Amygdala (tissue), 56 donors: ENCODE data around the gene C19orf53.
"Not testable (repeated sequence)": the region's sequence is repeated elsewhere in the genome, so short reads cannot be mapped to it uniquely, and the experiment has no call there.

Experiments
- DNase-seq, 56 donors: peaks; one replicate each; lab custom pipeline; 2025; lab: John Stamatoyannopoulos, UW

C19orf53 gene

DNA sequence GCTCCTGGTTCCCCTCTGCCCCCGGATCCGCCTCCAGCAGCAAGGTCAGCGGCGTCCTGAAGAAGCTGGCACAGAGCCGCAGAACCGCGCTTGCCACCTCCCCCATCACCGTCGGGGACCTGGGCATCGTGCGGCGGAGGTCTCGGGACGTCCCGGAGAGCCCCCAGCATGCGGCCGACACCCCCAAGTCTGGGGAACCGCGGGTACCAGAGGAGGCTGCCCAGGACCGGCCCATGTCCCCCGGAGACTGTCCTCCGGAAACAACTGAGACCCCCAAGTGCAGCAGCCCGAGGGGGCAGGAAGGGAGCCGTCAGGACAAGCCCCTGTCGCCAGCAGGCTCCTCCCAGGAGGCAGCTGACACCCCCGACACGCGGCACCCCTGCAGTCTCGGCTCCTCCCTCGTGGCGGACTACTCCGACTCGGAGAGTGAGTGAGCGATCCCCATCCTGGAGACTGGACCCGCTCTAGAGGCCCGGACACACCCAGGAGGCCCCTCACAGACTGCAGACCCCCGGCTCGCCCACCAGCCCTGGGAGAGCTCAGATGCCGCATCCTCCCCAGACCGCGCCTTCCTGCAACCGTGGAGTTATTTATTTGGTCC lies 11.5 kb upstream of the C19orf53 start:
- no peak for DNase-seq

DNA sequence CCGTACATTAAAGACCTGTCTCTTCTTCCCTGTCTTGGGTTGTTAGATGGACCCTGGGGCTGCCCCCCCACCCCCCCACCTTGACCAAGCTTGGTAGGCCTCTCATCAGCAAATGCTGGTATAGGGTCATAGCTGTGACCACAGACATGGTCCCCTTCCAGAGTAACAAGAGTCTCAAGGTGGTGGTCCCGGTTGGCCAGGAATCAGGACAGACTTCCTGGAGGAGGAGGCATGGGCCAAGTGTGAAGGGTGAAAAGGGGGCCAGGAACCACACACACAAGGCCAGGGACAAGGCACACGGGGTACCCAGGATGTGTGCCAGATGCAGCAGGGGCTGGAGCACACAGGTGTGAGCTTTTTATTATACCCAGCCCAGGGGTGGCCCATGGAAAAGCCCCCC lies 11.0 kb upstream of the C19orf53 start:
- no peak for DNase-seq

DNA sequence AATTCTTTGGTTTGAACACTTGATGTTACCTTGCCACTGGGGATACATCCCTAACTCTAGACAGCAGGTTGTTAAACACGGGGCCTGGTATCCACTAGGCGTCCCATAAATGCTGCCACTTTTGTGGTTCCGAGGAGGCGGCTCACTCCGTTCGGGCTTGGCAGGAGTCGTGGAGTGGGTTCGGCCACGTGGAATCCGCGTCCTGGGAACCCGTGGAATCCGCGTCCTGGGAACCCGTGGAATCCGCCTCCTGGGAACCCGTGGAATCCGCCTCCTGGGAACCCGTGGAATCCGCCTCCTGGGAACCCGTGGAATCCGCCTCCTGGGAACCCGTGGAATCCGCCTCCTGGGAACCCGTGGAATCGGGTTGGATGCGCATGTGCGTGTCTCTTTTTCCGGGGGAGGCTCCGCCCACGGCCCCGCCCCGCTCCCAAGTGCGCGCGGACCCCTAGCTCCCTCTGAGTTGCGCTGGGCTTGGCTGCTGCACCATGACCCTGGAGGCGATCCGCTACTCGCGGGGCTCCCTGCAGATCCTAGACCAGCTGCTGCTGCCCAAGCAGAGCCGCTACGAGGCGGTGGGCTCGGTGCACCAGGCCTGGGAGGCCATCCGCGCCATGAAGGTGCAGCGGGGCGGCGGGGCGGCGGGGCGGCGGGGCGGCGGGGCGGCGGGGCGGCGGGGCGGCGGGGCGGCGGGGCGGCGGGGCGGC lies 10.0 kb upstream of the C19orf53 start, which contains the start of gene MRI1:
TSS of gene MRI1 (plus strand) at position 422 of the 707 bp plus-strand sequence. CDS start at position 489, 67 bp downstream.
- peak in 54 of 56 donors; percentile 17 to 92 (median 58) for DNase-seq

DNA sequence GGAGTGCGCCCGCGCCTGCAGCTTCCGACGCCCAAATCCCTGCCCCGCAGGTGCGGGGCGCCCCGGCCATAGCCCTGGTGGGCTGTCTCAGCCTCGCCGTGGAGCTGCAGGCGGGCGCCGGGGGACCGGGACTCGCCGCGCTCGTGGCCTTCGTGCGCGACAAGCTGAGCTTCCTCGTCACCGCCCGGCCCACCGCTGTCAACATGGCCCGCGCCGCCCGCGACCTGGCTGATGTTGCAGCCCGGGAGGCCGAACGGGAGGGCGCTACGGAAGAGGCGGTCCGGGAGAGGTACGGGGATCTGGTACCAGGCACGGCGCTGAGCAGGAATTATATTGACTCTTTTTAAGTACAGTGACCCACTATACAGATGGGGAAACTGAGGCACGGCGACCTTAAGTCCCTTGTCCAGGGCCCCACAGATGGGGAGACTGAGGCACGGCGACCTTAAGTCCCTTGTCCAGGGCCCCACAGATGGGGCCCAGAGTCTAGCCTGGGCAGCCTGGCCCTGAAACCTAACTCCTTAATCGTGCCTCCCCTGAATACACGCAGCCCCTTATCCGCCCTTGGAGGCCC lies 9.3 kb upstream of the C19orf53 start:
- DNase-seq: peak in 5 of 56 donors; percentile 5 to 36 (median 15)

DNA sequence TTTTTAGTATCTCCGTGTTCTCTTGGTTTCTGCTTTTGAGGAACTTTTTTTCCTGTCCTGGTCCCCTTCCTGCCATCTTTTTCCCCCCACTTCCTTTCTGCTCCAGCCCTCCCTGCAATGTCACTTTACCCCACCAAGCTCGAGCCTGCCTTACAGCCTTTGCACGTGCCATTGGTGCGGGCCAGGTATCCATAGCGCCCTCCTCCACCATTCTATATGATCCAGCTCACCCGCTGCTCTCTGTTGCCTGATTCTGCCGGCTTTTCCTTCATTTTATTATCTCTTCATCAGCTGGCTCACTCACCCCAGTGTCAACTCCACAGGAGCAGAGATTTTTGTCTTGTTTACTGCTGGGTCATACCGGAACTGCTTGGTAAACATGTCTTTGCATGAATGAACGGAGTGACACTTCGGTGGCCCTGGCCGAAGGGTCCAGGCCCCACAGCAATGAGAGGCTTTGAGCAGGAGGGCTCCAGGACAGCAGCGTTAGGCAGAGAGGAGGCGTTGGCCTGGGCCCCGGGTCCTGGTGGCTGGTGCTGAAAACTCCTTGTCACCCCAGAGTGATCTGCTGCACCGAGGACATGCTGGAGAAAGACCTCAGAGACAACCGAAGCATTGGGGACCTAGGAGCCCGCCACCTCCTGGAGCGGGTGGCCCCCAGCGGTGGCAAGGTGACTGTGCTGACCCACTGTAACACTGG lies 8.7 kb upstream of the C19orf53 start:
- no peak for DNase-seq

DNA sequence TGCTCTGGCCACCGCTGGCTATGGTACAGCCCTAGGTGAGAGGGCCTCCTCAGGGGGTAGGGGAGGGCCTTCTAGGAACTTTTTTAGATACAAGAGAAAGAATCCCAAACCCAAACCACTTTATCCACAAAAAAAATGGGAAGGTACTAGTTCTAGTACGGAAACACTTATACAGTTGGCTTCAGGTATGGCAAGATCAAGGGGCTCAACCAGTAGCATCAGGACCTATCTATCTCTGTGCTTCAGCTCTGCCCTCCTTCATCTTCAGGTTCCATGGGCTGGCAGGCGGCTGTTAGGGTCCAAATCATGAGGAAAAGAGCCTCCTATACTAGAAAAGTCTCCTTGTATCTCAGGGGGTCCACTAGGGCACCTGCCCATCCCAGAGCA lies 8.2 kb upstream of the C19orf53 start:
- DNase-seq: no peak

DNA sequence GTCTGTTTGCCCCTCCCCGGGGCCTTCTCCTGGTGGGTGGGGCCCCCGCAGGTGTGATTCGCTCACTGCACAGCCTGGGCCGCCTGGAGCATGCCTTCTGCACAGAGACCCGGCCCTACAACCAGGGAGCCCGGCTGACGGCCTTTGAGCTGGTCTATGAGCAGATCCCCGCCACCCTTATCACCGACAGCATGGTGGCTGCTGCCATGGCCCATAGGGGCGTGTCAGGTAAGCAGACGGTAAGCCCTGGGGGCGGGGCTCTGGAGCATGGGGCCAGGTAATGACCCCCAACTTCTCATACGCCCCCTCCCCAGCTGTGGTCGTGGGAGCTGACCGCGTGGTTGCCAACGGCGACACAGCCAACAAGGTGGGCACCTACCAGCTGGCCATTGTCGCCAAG lies 5.7 kb upstream of the C19orf53 start:
- no peak for DNase-seq

DNA sequence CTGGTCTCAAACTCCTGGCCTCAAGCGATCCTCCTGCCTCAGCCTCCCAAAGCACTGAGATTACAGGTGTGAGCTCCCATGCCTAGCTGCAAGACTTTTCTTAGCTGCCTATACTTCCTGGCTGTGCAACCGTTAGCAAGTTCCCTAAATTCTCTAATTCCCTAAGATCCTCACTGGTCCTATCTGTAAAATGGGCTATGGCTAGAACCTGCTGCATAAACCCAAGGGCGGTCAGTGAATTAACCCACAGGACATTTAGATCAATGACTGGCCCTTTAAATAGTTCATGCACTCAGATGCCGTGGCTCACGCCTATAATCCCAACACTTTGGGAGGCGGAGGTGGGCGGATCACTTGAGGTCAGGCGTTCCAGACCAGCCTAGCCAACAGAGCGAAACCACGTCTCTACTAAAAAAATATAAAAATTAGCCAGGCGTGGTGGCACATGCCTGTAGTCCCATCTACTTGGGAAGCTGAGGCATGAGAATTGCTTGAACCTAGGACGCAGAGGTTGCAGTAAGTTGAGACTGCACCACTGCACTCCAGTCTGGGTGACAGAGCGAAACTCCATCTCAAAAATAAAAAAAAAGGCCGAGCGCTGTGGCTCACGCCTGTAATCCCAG lies 4.1 kb upstream of the C19orf53 start:
- no peak for DNase-seq

DNA sequence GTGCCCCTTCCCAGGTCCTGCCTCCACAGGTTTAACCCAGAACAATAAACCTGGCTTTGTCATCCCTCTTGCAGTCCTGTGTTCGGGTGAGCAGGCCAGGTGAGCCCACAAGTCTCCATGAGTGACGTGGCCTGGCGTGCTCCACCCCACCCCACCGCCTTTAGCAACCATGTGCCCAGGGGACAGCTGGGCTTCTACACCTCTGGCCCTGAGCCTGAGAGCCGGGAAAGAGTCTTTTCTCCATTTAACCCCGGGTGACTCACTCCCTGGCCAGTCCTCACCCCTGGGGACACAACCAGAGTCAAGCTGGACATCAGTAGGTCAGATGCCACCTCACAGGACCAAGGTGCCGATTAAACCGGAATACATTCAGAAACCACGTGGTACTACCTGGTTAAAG lies 4.1 kb downstream of the C19orf53 start:
- DNase-seq: no peak

DNA sequence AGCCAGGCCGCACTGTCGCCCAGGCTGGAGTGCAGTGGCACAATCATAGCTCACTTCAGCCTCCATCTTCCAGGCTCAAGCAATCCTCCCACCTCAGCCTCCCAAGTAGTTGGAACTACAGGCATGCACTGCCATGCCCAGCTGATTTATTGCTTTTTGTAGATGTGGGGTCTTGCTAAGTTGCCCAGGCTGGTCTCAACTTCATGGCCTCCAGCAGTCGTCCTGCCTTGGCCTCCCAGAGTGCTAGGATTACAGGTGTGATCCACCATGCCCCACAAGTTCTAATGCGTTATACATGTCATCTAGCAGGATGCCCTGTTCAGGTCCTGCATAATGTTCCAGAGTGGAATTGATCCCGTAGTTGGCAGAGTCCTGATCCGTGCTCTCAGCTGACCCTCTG lies 4.6 kb downstream of the C19orf53 start:
- DNase-seq: no peak

DNA sequence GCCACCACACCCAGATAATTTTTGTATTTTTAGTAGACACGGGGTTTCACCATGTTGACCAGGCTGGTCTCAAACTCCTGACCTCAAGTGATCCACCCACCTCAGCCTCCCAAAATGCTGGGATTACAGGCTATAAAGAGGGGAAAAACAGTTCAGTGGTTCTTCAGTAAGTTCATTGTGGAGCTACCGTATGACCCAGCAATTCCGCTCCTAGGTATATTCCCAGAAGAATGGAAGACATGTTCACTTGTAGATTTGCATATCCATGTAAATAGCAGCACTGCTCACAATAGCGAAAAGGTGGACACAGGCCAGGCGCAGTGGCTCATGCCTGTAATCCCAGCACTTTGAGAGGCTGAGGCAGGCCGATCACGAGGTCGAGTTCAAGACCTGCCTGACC lies 5.5 kb downstream of the C19orf53 start:
- DNase-seq: not testable (repeated sequence)

DNA sequence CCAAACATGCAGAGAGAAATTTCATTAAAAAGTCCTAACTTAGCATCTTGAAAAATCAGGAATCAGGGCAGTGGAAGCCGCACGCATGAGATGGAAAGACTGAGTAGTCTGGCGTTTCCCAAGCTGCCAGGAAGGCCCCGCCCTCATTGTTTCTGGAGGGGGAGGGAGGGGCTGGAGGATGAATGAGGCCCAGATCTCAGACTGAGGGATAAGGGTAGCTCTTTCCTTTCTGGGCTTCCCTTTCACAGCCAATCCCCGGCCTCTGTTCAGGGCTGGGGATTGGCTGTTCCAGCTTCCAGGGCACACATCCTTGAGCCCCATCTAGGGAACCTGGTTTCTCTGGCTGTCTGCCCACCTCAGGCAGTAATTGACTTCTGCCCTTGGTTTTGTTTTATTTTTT lies 7.3 kb downstream of the C19orf53 start:
- DNase-seq: peak in 18 of 56 donors; percentile 8 to 55 (median 23)

DNA sequence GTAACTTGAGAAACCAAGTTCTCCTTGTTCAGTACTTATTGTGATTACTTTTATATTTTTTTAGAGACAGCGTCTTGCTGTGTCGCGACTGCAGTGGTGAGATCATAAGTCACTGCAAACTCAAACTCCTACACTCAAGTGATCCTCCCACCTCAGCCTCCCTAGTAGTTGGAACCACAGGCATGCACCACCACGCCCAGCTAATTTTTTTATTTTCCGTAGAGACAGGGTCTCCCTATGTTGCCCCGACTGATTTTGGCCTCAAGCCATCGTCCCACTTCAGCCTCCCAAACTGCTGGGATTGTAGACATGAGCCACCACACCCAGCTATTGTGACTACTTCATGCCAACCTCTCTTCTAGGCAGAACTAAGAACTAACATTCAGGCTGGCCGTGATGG lies 8.3 kb downstream of the C19orf53 start:
- DNase-seq: no peak

DNA sequence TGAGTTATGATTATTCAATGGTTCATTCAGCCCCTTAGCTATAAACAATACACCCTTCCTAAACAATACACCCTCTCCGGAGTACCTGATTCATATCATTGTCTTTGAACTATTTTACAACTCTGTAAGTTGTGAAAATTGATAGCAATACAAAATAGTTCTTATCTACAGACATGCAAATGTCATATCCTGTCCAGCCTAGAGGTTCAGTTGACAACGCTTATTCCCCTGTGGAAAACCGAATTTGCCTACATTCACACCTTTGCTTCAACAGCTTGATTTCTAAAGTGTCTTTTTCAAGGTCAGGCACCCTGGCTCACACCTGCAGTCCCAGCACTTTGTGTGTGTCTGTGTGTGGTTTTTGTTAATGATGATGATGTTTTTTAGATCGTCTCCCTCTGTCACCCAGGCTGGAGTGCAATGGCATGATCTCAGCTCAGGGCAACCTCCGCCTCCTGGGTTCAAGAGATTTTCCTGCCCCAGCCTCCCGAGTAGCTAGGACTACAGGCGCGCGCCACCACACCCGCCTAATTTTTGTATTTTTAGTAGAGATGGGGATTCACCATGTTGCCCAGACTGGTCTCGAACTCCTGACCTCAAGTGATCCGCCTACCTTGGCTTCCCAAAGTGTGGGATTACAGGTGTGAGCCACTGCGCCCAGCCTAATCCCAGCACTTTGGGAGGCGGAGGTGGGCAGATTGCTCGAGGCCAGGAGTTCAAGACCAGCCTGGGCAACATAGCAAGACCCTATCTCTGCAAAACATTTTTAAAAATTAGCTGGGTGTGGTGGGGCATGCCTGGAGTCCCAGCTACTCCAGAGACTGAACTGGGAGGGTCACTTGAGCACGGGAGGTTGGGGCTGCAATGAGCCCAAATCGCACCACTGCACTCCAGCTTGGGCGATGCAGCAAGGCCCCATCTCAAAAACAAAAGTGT lies 9.6 kb downstream of the C19orf53 start:
- no peak for DNase-seq

DNA sequence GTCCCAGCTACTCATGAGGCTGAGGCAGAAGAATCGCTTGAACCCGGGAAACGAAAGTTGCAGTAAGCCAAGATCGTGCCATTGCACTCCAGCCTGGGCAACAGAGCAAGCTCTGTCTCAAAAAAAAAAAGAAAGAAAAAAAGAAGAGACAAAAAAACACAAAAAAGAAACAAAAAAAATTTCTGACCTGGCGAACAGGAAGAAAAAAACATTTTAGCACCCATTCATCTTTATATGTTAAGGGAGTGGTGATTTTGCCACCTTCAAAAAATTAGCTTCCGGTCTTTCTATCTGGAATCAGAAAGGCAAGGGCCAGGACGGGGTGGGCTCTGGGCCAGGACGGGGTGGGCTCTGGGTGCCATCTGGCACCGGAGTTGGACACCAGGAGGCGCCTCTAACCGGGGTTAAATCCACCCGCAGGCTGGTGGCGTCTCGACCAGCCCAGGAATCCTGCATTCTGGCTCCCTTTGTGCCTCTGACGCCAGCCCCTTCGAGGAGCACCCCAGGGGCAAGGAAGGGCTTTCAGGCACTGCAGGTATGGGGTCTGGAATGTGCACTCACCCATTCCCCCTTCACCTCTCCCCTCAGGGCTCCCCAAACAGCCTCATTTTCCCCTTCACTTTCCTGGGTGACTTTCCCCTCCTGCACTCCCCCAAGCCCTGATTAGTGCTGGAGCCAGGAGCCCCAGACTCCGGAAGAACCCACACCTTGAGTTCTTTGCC lies 10.6 kb downstream of the C19orf53 start:
- DNase-seq: peak in 39 of 56 donors; percentile 7 to 76 (median 32)

DNA sequence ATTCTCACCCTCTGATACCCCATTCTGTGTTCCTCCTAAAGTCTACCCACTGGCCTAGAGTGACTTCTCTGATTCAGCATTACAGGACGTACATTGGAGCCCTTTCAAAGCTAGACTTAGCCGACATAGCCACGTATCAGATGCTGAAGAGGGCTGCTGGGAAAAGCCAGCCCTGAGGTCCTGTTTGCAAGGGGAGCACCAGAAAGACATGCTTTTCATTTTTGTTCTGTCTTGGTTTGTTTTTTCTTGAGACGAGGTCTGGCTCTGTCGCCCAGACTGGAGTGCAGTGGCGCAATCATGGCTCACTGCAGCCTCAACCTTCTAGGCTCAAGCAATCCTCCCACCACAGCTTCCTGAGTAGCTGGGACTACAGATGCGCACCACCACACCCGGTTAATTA lies 14.7 kb downstream of the C19orf53 start:
- no peak for DNase-seq

DNA sequence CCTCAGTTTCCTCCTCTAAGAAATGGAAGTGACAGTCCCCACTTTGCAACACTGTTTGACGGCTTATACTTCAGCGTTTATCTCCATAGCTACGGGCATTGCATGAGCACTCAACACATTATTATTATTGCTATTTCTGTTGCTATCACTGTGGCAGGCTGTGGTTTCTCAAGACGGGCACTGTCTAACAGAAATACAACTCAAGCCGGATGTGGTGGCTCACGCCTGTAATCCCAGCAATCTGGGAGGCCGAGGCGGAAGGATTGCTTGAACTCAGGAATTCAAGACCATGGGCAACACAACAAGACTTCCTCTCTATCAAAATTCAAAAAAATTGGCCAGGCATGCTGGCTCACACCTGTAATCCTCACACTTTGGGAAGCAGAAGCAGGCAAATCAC lies 16.1 kb downstream of the C19orf53 start:
- no peak for DNase-seq

DNA sequence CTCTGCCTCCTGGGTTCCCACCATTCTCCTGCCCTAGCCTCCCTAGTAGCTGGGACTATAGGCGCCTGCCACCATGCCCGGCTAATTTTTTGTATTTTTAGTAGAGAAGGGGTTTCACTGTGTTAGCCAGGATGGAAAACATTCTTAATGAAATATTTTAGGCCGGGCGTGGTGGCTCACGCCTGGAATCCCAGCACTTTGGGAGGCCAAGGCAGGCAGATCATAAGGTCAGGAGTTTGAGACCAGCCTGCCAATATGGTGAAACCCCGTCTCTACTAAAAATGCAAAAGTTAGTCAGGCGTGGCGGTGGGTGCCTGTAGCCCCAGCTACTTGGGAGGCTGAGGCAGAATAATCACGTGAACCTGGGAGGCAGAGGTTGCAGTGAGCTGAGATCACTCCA lies 19.1 kb downstream of the C19orf53 start:
- DNase-seq: not testable (repeated sequence)

DNA sequence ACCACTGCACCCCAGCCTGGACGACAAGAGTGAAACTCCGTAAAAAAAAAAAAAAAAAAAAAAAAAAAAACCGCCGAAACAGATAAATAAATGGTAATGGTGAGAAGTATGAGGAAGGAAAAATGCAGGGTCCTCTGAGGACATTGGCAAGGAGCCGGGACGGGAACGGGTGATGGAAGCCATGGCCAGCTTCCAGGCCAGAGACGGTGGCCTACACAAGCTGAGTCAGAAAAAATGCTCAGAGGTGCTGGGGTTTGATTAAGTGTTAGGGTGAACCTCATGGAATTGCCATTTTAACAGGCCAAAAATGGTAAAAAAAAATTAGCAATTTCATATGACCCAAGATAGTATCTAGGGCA lies 20.1 kb downstream of the C19orf53 start:
- peak in 12 of 56 donors; percentile 4 to 36 (median 8) for DNase-seq
